ENCODE results near the gene ZNF518B.
"Not testable (repeated sequence)": the region's sequence is repeated elsewhere in the genome, so short reads cannot be mapped to it uniquely, and the experiment has no call there.

Gene ZNF518B

DNA sequence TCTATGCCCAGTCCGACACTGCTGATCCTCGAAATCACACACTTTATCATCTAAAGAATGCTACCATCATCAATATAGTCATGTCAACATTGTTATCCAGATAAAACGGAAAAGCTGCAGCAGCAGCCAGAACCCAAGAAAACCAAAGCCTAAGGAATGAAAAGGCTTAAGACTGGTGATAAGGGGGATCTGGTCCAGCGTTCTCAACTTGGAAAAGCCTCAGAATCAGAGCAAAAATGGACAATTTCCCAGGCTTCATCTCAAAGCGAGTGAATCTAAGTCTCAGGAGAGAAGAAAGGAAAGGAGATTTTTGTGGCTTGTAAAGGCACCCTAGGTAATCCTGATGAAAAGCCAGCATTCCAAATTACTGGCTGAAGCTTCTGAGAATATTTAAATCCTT, 8.2 kb downstream of the ZNF518B start:
- no peak for DNase-seq (ENCODE audit: low read depth in 2 of 2)
- TF ChIP-seq, protein P1, sequence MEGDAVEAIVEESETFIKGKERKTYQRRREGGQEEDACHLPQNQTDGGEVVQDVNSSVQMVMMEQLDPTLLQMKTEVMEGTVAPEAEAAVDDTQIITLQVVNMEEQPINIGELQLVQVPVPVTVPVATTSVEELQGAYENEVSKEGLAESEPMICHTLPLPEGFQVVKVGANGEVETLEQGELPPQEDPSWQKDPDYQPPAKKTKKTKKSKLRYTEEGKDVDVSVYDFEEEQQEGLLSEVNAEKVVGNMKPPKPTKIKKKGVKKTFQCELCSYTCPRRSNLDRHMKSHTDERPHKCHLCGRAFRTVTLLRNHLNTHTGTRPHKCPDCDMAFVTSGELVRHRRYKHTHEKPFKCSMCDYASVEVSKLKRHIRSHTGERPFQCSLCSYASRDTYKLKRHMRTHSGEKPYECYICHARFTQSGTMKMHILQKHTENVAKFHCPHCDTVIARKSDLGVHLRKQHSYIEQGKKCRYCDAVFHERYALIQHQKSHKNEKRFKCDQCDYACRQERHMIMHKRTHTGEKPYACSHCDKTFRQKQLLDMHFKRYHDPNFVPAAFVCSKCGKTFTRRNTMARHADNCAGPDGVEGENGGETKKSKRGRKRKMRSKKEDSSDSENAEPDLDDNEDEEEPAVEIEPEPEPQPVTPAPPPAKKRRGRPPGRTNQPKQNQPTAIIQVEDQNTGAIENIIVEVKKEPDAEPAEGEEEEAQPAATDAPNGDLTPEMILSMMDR (IDR thresholded peaks at IDR 0.05; ENCODE audit: low read depth, low read length) = no peak
- H3K4me3 ChIP-seq (replicated peaks in 1 of 2; ENCODE audit: low read depth in 2 of 2, low read length in 2 of 2) = no peak overlapping the region

DNA sequence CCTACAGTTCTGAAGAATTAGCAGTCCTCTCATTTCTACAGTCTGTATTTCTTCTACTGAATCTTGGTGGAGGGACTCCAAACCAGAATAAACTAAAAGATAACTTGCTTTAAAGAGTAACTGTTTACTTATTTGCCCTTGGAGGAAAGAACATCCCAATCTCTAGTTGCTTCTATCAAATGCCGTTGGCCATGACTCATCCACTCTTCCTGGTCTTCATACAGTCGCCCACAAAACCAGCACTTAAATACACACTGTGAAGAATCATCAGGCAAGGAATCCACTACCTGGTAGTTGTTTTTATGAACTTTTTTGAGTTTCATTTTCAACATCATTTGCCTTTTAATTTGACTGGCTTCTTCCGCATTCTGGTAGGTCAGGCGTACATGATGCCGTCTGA, 14.2 kb downstream of the ZNF518B start:
- no peak overlapping the region for H3K4me3 ChIP-seq (replicated peaks in 1 of 2; ENCODE audit: low read depth in 2 of 2, low read length in 2 of 2)
- DNase-seq (ENCODE audit: low read depth in 2 of 2) = peak in 1 of 2 donors; percentile 36
- TF ChIP-seq, protein P1 (IDR thresholded peaks at IDR 0.05; ENCODE audit: low read depth, low read length) = no peak

DNA sequence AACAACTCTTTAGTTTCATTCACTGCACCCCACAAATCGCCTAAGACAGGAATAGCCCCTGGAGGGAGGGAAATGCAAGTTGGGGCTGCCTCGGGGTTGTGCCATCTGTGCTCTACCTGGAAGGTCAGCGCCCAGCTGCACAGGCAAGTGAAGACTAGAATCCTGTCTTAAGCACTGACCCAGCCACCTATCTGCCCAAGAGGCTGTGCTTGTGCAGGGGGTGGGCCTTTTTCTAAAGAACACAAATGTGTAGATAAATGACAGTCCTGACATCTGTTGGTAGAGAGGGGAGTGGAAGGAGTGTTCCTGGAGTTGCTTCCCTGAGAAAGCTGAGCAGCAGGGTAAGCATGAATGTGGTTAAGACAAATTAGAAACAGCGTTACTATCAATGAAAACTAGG, 15.7 kb downstream of the ZNF518B start:
- TF ChIP-seq, protein P1 (IDR thresholded peaks at IDR 0.05; ENCODE audit: low read depth, low read length) = no peak
- no peak for DNase-seq (ENCODE audit: low read depth in 2 of 2)
- H3K4me3 ChIP-seq (replicated peaks in 1 of 2; ENCODE audit: low read depth in 2 of 2, low read length in 2 of 2) = no peak overlapping the region

DNA sequence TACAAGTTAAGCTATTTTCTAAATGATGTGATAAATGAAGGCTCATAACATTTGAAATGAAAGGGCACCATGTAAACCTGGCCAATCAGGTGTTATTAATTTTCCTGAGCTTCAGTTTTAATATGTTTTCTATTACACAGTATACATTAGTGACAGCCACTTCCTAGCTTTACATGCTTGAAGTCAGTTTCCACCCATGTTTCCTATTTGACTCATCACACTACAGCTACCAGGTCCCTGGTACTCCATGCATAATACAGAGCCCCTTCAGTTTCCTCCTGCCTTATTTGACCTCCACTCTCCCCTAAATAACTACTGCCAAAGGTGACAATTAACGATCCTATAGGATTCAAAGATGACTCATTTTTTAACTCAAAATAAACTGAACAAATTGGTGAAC, 18.3 kb downstream of the ZNF518B start:
- no peak overlapping the region for H3K4me3 ChIP-seq (replicated peaks in 1 of 2; ENCODE audit: low read depth in 2 of 2, low read length in 2 of 2)
- DNase-seq (ENCODE audit: low read depth in 2 of 2) = no peak
- TF ChIP-seq, protein P1 (IDR thresholded peaks at IDR 0.05; ENCODE audit: low read depth, low read length) = no peak

DNA sequence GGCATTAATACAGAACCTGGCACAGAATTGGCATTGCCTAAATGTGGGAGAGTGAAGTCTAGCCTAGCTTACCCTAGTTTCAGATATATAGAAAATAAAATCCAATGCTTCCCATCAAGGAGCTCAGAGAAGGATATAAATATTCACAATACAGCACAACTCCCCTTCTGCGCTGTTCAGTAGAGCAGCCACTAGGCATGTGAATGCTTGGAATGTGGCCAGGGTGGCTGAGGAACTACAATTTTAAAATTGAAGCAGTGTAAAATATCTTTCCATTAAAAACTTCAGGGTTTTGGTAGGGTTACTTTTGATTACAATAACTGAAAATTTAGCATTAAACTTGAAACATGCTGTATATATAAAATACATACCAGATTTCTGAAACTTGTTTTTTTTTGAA, 19.5 kb downstream of the ZNF518B start:
- H3K4me3 ChIP-seq (replicated peaks in 1 of 2; ENCODE audit: low read depth in 2 of 2, low read length in 2 of 2) = no peak overlapping the region
- TF ChIP-seq, protein P1 (IDR thresholded peaks at IDR 0.05; ENCODE audit: low read depth, low read length) = no peak
- no peak for DNase-seq (ENCODE audit: low read depth in 2 of 2)

DNA sequence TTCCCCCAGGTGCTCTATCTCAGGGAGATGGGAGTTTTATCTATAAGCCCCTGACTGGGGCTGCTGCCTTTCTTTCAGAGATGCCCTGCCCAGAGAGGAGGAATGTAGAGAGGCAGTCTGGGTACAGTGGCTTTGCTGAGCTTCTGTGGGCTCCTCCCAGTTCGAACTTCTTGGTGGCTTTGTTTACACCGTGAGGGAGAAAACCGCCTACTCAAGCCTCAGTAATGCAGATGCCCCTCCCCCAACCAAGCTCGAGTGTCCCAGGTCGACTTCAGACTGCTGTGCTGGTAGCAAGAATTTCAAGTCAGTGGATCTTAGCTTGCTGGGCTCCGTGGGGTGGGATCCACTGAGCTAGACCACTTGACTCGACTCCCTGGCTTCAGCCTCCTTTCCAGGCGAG, 29.5 kb downstream of the ZNF518B start:
- DNase-seq (ENCODE audit: low read depth in 2 of 2); H3K4me3 ChIP-seq (replicated peaks in 1 of 2; ENCODE audit: low read depth in 2 of 2, low read length in 2 of 2): not testable (repeated sequence)

DNA sequence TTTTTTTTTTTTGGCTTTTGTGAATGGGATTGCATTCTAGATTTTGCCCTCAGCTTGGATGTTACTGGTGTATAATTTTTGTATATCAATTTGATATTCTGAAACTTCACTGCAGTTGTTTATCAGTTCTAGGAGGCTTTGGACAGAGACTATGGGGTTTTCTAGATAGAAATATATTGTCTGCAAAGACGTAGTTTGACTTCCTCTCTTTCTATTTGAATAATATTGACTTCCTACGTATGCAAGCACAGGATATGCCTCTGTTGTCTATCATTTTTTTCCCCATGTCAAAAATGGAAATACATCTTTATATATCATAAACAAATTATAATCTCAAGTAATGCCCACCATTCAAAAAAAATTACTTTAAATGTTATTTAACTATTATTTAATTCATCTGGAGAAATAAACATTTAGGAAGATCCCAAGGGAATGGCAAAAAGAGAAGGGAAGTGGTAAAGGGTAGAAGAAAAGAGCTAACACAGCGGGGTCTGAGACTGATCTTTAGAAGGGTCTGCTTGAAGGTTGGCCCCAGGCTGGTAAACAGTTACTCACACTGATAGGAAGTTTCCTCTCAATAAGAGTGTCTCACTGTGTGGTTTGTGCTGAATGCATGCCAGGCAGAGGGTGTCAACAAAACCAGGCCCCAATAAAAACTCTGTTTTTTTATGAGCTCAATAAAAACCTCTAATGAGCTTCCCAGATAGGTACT, 35.7 kb downstream of the ZNF518B start:
- DNase-seq (ENCODE audit: low read depth in 2 of 2) = no peak
- no peak overlapping the region for H3K4me3 ChIP-seq (replicated peaks in 1 of 2; ENCODE audit: low read depth in 2 of 2, low read length in 2 of 2)
- TF ChIP-seq, protein P1 (IDR thresholded peaks at IDR 0.05; ENCODE audit: low read depth, low read length) = no peak
